GM18508 (cell line): ENCODE measurements around the gene IL4R.
A peak's percentile ranks its signal among the peaks of the same experiment; 100 is the strongest.
"Not testable (repeated sequence)": the region's sequence is repeated elsewhere in the genome, so short reads cannot be mapped to it uniquely, and the experiment has no call there.

Source experiments
- ATAC-seq: cut with Tn5 transposase; IDR thresholded peaks from one replicate; pipeline ENCODE4 v1.9.1; 2021; ENCODE audit warnings: moderate number of reproducible peaks; ENCODE audit not compliant: insufficient read depth, unreplicated experiment

The IL4R gene

DNA sequence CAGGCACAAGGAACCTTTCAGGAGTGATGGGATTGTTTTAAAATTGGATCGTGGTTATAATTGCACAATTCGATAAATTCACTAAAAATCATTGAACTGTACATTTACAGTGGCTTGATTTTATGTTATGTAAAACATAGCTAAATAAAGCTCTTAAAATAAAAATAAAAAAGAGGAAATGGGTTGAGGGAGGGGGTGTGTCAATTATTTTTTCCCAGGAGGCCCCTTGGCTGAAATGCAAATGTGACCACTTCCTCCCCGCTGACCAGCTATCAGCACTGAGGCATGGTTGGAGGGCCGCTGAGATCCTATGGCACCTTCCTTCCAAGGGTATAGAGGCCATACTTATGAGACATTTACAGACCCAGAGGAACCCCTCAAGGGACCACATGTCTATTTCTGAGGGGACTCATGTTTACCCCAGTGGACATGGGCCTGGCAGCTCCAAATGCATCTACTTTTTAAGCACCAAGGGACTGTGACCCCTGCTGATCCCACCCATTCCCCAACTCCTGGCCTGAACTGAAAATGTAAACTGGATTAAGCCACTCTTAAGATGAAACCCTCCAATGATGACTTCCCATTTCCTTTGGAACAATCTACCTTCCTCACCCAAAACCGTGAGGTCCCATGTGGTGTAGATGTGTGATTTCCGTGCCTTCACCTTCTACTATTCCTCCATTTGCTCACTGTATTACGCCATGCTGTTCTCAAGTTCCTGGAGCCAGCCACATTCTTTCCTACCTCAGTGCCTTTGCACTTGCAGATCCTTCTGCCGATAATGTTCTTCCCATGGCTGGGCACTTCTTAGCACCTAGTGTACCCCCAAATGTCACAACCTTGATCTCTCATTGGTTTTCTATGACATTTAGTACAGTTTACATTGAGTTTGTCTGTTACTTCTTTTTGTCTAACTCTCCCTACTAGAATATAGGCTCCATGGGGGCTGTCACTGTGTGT lies 85.4 kb downstream of the IL4R start:
- ATAC-seq: no peak

DNA sequence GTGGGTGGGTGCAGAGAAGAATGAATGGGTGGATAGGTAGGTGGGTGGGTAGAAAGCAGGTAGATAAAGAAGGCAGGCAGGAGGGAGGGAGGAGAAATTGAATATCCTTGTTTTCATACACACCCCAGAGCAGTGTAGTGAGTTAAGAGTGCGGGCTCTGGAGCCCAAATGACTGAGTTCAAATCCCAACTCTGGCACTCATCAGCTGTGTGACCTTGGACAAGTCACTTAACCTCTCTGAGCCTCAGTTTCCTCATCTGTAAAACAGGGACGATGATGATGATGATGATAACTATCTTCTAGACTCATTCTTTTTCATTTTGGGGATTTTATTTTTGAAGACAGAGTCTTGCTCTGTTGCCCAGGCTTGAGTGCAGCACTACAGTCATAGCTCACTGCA lies 86.2 kb downstream of the IL4R start:
- no peak for ATAC-seq

DNA sequence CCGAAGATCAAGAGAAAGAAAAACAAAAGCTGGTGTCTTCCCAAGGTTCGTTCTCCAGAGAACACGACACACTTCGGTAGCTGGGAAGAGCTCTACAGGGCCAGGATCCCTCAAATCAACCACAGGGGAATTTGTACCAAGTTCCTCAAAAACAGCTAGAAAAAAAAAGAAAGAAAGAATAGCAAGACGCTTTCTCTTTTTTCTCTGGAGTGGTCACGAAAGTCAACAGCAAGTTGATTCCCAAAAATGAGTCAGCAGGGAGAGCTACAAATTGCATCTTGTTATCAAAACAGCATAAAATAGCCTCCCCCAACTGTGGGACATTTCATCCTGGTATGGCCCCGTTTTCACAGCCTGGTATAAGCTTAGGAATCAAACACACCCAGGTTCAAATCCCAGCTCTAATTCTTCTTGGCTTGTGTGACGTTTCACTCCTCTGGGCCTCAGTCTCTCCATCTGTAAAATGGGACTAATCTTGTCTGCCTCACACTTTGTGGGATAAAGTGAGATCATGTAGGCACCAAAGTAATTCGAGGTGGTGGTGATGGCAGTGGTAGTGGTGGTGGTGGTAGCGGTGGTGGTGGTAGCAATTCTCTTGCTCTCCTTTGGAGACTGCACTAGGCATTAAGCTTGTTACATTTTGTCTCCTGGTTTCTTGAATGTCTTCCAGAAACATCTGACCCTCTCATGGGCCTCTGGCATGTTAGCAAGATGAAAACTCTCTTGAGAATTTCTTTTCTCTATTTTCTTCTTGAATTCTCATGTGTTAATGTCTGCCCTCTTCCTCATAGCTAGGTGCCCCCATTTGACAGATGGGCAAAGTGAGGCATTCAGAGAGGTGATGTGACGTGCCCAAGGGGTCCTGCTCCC lies 87.2 kb downstream of the IL4R start:
- ATAC-seq: no peak

DNA sequence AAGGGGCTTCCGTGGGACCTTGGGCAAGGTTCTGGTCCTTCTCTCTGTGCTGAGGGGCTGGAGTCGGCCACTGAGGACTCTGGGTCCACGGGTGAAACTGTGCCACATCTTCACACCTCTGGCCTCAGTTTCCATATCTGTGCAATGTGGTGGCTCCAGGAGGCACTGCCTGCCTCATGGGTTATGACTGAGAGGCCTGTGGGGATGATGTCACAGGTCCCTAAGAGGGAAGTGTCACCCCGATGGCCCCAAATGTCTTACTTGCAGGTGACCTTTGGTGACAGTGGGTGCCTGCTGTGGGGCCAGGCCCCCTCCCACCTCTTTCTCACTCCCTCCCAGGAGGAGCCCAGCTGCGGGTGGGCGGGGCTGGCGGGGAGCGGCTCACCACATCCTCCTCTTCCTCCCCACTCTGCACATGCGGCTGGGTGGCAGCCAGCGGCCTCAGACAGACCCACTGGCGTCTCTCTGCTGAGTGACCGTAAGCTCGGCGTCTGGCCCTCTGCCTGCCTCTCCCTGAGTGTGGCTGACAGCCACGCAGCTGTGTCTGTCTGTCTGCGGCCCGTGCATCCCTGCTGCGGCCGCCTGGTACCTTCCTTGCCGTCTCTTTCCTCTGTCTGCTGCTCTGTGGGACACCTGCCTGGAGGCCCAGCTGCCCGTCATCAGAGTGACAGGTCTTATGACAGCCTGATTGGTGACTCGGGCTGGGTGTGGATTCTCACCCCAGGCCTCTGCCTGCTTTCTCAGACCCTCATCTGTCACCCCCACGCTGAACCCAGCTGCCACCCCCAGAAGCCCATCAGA lies 88.2 kb downstream of the IL4R start, which contains the start of gene IL21R:
Gene IL21R, plus strand, starts transcription at position 407 of the 801 bp plus-strand sequence. CDS start 27,898 bp downstream, outside the sequence.
- ATAC-seq: peak; percentile 41

DNA sequence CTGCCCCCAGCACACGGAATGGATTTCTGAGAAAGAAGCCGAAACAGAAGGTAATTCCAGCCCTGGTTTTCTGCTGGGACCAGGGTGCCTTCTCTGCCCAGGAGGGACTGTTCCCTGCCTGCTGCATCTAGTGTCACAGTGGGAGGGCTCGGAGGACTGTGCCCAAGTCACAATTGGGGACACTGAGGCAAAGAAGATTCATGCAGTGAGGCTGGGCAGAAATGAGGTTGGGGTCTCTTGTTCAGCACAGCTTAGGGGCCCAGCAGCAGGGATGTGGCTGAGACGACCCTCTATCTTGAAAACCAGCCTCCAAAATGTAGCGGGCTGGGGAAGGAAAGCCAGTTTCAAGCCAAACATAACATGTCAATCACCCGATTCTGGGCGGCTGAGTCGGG lies 88.8 kb downstream of the IL4R start:
- ATAC-seq: no peak

DNA sequence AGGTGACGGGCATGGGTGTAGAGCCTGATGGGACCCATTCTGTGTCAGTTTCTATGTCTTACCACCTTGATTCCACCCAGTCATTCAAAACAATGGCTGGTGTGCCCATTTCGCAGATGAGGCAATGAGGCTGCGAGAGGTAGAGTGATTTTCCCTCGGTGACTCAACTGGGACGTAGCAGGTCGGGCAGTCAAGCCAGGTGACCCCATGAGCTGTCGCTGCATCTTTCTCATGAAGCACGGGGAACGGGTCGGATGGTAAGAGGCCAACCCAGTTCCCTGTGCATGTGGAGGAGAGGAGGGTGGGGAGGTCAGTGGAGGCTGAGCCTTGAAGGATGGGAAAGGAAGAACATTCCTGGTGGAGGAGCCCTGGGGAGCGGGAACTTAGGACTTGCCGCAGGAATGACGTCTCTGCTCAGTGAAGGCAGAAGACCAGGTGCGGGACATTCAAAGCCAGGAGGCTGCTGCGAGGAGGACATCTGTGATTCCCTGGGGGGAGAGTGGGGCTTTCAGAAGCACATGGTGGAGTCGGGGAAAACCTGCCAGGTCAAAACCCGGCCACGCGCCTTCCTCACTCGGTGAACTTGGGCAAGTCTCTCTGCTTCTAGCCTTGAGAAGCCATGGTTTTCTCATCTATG lies 89.3 kb downstream of the IL4R start:
- ATAC-seq: no peak

DNA sequence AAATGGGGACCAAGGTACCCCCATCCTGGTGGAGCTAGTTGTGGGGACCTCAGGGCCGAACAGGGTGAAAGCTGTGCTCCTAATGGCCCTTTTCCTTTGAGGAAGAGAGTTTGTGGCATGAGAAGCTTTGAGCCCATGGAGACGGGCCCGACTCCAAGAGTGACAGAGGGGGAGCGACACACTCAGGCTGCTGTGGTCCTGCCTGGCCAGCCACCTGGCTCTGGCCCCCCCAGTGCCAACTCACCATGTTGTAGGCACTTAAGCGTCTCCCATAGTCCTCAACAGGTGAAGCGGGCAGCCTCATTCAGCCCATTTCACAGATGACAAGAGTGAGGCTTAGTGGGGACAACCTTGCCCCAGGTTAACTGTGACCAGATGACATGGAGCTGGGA lies 89.8 kb downstream of the IL4R start:
- ATAC-seq: no peak

DNA sequence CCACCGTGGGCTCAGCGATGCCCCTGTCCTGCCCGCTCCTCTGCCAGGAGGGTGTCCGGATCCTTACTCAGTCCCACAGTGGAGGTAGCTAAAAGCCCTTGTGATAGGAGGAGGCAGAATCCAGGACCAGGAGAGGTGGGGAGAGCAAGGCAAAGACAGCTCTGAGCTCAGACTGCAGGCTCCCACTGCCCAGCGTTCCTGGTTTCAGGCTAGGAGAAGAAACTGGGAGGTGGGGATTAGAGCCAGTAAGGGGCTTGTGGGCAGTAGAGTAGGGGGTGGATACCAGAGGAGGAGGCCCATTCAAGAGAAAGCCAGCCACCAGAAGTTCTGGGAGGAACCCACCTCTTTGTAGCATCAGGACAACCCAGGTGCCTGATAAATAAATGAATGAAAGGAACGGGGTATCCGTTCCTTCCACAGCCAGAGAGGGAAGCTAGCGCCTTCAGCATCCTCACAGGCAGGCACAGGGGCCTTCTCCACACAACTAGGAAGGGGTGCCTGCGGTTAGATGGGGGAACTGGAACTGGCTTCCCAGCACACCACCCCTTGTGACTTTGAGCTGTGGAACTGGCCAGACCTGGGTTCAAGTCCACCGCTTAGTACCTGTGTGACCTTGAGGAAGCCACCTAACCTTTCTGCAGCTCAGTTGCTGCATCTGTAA lies 90.5 kb downstream of the IL4R start:
- no peak for ATAC-seq

DNA sequence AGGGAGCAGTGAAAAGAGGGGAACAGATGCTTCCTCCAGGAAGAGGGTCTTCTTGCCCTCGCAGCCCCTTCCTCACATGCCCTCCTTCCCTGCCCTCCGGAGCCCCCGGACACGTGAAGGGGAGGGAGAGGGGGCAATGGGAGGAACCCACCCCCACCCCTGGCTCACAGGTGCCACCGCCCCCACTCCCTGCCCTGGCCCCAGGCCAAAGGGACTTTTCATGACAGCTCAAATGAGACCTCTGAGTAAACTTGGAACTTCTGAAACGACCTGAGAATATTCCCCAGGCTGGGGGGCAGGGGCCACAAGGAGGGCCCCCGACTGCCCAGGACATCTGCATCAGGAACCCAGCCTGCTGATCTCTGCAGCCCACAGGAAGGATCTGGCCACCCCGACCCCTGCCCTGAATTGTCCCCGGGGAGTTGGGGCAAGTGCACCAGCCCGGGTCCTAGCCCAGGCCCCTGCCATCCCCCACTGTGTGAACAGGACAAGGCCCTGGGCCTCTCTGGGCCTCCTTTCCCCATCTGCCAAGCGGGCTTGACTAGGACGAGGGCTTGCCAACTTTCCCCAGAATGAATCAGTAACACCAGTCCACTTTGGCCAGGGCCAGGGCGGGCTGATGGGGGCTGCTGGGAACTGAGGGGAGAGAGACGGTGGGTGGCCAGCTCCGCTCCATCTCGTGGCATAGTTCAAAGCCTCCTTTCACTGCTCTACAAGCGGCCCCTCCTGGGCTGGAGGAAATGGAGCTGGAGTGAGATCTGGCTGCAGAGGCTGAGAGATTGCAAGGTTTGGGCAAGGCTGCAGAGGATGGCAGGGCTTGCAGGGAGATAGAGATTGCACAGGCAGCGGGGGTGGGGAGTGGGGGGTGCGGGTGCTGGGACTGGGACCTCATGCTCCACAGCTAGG lies 92.0 kb downstream of the IL4R start:
- no peak for ATAC-seq

DNA sequence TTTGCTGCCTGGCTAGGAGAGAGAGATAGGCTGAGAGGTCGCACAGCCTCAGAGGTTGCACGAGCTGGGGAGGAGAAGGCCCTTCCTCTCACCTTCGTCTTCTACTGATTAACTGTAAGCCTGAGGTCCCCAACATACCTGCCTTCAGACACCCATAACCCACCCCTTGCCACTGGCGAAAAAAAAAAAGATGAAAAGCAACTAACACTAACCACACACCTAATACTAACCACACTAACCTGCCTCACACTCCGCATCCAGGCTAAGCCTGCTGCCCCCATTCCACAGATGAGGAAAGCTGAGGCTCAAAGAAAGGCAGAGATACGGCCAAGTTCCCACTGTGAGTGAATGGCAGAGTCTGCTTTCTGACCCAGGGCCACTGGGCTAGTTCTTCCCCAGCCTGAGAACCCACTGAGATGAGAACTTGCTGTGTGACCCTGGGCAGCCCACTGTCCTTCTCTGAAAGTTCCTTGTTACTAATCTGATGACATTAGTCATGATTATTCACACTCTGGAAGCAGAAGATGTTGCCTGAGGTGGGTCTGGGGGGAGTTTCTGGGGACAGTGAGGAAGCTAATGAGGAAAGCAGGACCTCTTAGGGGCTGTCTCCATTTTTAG lies 92.8 kb downstream of the IL4R start:
- no peak for ATAC-seq

DNA sequence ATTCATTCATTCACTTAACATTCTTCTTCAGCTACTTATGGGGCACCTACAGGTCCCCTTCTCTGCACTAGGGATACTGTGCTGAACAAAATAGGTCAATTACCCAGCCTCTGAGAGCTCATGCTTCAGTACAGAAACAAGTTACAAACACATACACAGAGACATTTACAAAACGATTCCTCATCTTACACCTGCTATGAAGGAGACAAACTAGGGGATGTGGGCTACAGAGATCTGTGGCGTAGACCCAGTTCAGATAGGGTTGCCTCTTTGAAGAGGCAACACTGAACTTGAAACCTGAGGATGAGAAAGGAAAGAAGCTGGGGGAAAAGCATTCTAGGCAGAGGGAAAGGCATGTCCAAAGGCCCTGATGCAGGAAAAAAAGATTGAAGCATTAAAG lies 93.4 kb downstream of the IL4R start:
- ATAC-seq: no peak

DNA sequence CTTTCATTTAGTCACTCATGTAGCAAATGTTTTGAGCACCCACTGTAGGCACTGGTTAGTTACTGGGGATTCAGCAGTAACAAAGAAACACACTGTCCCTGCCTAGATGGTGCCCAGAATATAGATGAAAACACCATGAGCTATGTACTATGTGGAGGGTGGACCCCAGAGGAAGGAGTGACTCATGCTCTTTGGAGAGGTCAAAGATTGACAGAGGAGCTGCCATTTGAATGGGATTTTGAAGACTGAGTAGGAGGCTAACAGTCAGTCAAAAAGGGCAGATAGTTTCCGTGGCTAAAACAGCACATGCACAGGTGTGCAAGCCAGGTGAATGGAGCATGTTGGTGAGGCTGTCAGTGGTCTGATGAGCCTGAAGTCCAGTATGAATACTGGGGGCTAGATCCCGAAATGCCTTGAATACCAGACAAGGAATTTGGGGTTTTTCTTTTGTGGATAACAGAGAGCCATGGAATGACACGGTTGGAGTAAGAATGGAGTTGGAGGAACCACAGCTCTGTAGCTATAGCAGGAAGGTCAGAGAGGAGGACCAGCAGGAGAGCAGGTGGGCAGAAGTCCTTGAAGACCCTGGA lies 94.3 kb downstream of the IL4R start:
- ATAC-seq: peak; percentile 35

DNA sequence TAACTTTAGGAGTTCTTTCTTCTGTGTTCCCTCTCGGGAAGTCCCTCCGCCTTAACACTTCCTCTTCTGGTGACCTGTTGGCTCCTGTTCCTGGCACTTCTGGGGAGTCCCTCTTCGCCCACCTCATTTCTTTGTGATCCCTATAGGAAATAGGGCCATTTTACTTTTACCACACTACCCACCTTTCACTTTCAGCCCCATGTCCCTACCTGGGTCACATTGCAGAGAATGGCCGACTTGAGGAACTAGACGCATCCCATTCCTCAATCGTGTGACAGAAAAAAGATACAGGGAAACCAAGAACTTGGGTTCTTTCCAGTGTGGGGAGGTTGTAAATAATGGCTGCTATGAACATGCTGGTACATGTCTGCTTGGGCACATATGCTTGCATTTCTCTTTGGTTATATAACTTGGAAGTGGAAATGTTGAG lies 94.8 kb downstream of the IL4R start:
- no peak for ATAC-seq

DNA sequence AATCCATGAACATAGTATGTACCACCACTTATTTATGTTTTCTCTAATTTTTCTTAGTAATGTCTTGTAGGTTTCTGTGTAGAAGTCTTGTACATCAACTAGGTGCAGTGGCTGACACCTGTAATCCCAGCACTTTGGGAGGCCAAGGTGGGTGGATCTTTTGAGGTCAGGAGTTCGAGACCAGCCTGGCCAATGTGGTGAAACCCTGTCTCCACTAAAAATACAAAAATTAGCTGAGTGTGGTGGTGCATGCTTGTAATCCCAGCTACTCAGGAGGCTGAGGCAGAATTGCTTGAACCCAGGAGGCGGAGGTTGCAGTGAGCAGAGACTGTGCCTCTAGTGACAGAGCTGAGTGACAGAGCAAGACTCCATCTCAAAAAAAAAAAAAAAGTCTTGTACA lies 96.2 kb downstream of the IL4R start:
- not testable (repeated sequence) for ATAC-seq

DNA sequence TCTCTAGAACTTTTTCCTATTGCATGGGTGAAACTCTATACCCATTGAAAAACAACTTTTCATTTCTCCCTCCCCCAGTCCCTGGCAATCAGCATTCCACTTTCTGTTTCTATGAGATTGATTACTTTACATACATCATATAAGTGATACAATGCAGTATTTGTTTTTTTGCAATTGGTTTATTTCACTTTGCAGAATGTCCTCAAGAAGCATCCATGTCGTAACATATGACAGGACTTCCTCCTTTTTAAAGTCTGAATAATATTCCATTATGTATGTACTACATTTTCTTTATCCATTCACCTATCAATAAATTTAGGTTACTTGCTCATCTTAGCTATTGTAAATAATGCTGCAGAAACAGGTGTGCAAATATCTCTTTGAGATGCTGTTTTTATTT lies 97.0 kb downstream of the IL4R start:
- ATAC-seq: no peak

DNA sequence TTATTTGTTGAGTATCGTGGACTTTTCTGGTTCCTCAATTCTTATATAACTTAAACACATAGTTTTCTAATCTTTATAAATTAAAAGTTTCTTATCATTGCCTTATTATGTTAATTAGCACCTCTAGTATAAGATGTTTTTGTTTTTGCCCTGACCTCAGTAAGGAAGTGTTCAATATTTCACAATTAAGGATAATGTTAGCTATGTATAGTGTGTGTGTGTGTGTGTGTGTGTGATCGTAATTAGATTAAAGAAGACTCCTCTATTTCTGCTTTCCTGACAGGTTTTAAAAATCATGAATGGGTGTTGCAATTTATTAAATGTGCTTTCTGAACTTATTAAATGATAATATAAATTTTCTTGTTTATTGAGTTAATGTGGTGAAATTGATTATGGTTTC lies 100.2 kb downstream of the IL4R start:
- ATAC-seq: no peak
